Activated CD8-positive, alpha-beta T cell treated with anti-CD3 and anti-CD28 coated beads for 36 hours (primary cell): ENCODE data around the gene PCSK5. TPM values are rescaled to one million over a fixed set of nuclear protein-coding genes. Genes with fewer than 3 reads are reported as not detected.

Experiments
- ATAC-seq: fragments of 200-7000 bp; cut with Tn5 transposase; one replicate; pipeline ENCODE4 v1.10.0; 2021; ENCODE audit warnings: mild to moderate bottlenecking, moderate library complexity
- CTCF ChIA-PET: fragments of 350-600 bp; sonication (Branson Sonifier 250); formaldehyde crosslinking; loops from one replicate; lab custom pipeline; 2021; ENCODE audit warnings: antibody characterized with exemption; lab: Charles Lee
- POLR2A ChIA-PET: fragments of 350-600 bp; sonication (Branson Sonifier 250); formaldehyde crosslinking; loops from one replicate; lab custom pipeline; 2021; ENCODE audit warnings: antibody characterized with exemption; lab: Charles Lee
- DNase-seq: peaks from one replicate; pipeline ENCODE4 v3.0.0-alpha.2; 2020
- H3K27ac Mint-ChIP-seq: one replicate; pipeline ENCODE4 v1.8.0; 2021; ENCODE audit warnings: mild to moderate bottlenecking, mixed read lengths
- H3K27me3 Mint-ChIP-seq: one replicate; pipeline ENCODE4 v1.8.0; 2021; ENCODE audit warnings: mixed read lengths
- H3K36me3 Mint-ChIP-seq: one replicate; pipeline ENCODE4 v1.8.0; 2021; ENCODE audit warnings: low read depth, mixed read lengths
- H3K4me1 Mint-ChIP-seq: one replicate; pipeline ENCODE4 v1.8.0; 2021; ENCODE audit warnings: low read depth, mixed read lengths
- H3K4me3 Mint-ChIP-seq: one replicate; pipeline ENCODE4 v1.8.0; 2021; ENCODE audit warnings: mild to moderate bottlenecking, moderate library complexity, mixed read lengths
- H3K9me3 Mint-ChIP-seq: one replicate; pipeline ENCODE4 v1.8.0; 2021; ENCODE audit warnings: mixed read lengths
- intact Hi-C: fragments of 100-400 bp; cut with micrococcal nuclease; formaldehyde crosslinking; loops from one replicate; pipeline ENCODE4 v1.10.0; 2022
- total RNA-seq, 2 experiments: library from RNA; stranded (reverse); gene quantifications; one replicate each; pipeline ENCODE4 v1.2.3, GENCODE V29; 2021
- TF ChIP-seq, protein P1 (sequence below): fragments of 200-600 bp; IDR thresholded peaks from one replicate; pipeline ENCODE4 v1.8.0; 2022; ENCODE audit warnings: antibody characterized with exemption, mild to moderate bottlenecking

PCSK5 gene
- total RNA-seq, 2 experiments from 2014 or later = 4.7 to 5.2 TPM

DNA sequence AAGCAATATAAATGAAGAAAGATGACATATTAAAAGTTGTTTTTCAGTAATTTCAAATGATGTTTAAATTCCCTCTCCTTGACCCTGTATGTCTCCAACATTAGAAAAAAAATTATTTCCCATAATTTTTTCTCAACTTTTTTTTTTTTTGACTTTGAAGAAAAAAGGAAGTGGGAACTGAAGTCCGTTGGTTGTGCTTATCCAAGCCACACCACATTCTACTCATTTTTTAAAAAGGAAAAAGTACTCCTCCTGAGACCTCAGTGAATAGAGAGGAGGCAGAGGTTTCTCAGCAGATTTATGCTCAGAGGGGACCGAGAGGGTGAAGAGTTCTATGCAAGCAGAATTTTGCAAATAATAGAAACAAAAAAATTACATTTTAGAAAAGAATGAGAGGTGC lies 123.3 kb downstream of the PCSK5 start:
- DNase-seq = no peak
- POLR2A ChIA-PET = no interaction called here
- H3K4me1 Mint-ChIP-seq = peaks cover 29% of the 10 kb centered on the region
- no peaks in the 10 kb centered on the region for H3K27me3 Mint-ChIP-seq
- intact Hi-C loops = no loop called here
- TF ChIP-seq, protein P1, sequence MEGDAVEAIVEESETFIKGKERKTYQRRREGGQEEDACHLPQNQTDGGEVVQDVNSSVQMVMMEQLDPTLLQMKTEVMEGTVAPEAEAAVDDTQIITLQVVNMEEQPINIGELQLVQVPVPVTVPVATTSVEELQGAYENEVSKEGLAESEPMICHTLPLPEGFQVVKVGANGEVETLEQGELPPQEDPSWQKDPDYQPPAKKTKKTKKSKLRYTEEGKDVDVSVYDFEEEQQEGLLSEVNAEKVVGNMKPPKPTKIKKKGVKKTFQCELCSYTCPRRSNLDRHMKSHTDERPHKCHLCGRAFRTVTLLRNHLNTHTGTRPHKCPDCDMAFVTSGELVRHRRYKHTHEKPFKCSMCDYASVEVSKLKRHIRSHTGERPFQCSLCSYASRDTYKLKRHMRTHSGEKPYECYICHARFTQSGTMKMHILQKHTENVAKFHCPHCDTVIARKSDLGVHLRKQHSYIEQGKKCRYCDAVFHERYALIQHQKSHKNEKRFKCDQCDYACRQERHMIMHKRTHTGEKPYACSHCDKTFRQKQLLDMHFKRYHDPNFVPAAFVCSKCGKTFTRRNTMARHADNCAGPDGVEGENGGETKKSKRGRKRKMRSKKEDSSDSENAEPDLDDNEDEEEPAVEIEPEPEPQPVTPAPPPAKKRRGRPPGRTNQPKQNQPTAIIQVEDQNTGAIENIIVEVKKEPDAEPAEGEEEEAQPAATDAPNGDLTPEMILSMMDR = no peak
- H3K9me3 Mint-ChIP-seq = no peaks in the 10 kb centered on the region
- peaks cover 3% of the 10 kb centered on the region for H3K36me3 Mint-ChIP-seq
- CTCF ChIA-PET = interaction anchor here (1.2 kb wide), 1 partner anchor 9 kb away, joined by 3 read pairs; no protein-coding TSS in a partner anchor
- ATAC-seq = no peak
- no peak overlapping the region for H3K4me3 Mint-ChIP-seq
- no peak overlapping the region for H3K27ac Mint-ChIP-seq

DNA sequence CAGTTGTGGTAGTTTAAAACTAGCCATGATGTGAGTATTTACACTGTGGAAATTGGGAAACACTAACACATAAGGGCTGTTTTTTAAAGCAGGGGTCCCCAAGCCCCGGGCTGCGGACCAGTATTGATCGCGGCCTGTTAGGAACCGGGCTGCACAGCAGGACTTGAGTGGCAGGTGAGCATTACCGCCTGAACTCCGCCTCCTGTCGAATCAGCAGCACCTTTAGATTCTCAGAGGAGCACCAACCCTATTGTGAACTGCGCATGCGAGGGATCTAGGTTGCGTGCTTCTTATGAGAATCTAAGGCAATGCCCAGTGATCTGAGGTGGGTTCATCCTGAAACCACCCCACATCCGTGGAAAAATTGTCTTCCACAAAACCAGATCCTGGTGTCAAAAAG lies 127.8 kb downstream of the PCSK5 start:
- POLR2A ChIA-PET = no interaction called here
- ATAC-seq (no peak), DNase-seq (no peak)
- Mint-ChIP-seq H3K36me3 (peaks cover 3% of the 10 kb centered on the region), H3K27me3 (no peaks in the 10 kb centered on the region), H3K27ac (no peak overlapping the region), H3K9me3 (no peaks in the 10 kb centered on the region), H3K4me1 (peaks cover 49% of the 10 kb centered on the region), H3K4me3 (no peak overlapping the region)
- CTCF ChIA-PET = no interaction called here
- intact Hi-C loops = no loop called here
- TF ChIP-seq, protein P1 = no peak

DNA sequence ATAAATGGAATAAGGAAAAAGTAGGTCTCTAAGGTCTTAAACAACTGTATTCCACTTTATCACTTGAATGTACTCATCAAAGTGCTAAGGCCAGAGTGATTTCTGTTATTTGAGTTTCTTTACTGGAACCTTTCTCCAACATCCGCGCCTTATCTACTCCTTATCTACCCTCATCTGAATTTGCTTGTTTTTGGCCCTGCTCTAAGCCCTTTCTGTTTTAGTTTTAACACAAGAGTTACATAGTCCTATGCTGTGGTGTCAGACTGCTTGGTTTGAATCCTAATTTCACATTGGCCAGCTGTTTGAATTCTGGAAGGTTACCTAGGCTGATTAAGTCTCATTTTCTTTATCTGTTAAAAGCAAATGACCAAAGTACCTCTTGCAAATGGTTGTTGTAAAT lies 128.3 kb downstream of the PCSK5 start:
- CTCF ChIA-PET = interaction anchor here (1.3 kb wide), 1 partner anchor 8 kb away, joined by 4 read pairs; no protein-coding TSS in a partner anchor
- intact Hi-C loops = no loop called here
- H3K27ac Mint-ChIP-seq = peak overlapping the region; percentile 27
- DNase-seq (no peak), ATAC-seq (no peak)
- POLR2A ChIA-PET = no interaction called here
- H3K4me1 Mint-ChIP-seq = peaks cover 51% of the 10 kb centered on the region
- H3K9me3 Mint-ChIP-seq = no peaks in the 10 kb centered on the region
- TF ChIP-seq, protein P1 = no peak
- H3K27me3 Mint-ChIP-seq = no peaks in the 10 kb centered on the region
- H3K36me3 Mint-ChIP-seq = peaks cover 3% of the 10 kb centered on the region
- no peak overlapping the region for H3K4me3 Mint-ChIP-seq

DNA sequence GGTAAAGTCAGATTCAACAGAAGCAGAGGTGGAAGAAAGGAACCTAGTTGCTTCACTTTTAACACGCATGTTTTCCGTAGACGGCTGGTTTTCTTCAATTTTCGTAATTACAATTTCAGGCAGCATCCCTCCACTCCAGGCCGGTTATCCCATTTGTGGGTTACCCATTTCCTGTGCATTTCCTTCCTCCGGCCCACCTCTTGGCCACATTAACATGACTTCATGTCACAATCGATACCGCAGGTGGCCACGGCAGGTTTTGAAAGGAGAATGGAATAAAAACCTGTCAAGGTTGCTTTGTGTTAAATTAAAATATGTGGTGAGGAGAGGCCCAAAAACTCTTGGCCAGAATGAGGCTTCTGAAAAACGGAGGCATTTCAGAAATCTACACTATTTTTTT lies 130.2 kb downstream of the PCSK5 start:
- CTCF ChIA-PET = no interaction called here
- ATAC-seq = no peak
- DNase-seq = peak; percentile 34
- Mint-ChIP-seq H3K27me3 (no peaks in the 10 kb centered on the region), H3K9me3 (no peaks in the 10 kb centered on the region), H3K27ac (peak overlapping the region; percentile 66), H3K4me3 (peak overlapping the region; percentile 38), H3K4me1 (peaks cover 67% of the 10 kb centered on the region), H3K36me3 (peaks cover 1% of the 10 kb centered on the region)
- intact Hi-C loops = loop anchor here (5.0 to 10.0 kb wide), 2 partner anchors 128 to 284 kb away; partner anchors contain the start of gene PCSK5
- POLR2A ChIA-PET = no interaction called here
- TF ChIP-seq, protein P1 = no peak

DNA sequence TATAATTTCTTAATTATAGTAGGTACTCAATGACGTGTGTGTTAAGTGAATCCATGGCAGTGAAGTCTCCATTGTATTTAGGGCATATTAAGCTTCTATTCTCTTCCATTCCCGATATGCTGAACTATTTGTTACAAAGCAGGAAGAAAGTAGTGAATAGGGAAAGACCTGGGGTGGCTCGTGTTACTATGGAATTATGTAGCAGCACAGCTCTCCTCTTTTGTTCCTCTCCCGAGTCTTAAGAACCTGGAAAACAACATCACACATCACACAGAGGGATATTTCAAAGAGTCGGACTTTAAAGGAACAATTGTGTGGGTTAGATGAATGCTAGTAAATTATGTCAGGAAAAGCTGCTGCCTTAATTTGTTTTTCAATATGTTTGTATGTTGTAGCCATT lies 131.8 kb downstream of the PCSK5 start:
- Mint-ChIP-seq H3K27ac (no peak overlapping the region), H3K27me3 (no peaks in the 10 kb centered on the region), H3K36me3 (peaks cover 5% of the 10 kb centered on the region), H3K9me3 (no peaks in the 10 kb centered on the region), H3K4me1 (peaks cover 79% of the 10 kb centered on the region), H3K4me3 (no peak overlapping the region)
- CTCF ChIA-PET = interaction anchor here (1.2 kb wide), 1 partner anchor 10 kb away, joined by 3 read pairs; no protein-coding TSS in a partner anchor
- intact Hi-C loops = loop anchor here (5.0 to 10.0 kb wide), 2 partner anchors 130 to 282 kb away; partner anchors contain the start of gene PCSK5
- POLR2A ChIA-PET = interaction anchor here (1.6 kb wide), 1 partner anchor 60 kb away, joined by 5 read pairs; no protein-coding TSS in a partner anchor
- DNase-seq (no peak), ATAC-seq (no peak)
- TF ChIP-seq, protein P1 = no peak
